ENCODE data around the gene RAB35.

- no peak for TF ChIP-seq CTCF (IDR thresholded peaks at IDR 0.05)
- TF ChIP-seq POLR2A (IDR thresholded peaks at IDR 0.05) = no peak
- TF ChIP-seq POLR2AphosphoS5 (IDR thresholded peaks at IDR 0.05) = no peak
- no peak for TF ChIP-seq EP300 (IDR thresholded peaks at IDR 0.05)
These were observed 23.4 kb upstream of the RAB35 start for GRCh38 chr12:120139958-120140357.

Measured in stomach (tissue), 4 donors.